Neural cell (in vitro differentiated cells): ENCODE data around the gene TMX4. TPM values are rescaled to one million over a fixed set of nuclear protein-coding genes. Genes with fewer than 3 reads are reported as not detected.

Source experiments
- H2AFZ ChIP-seq: fragments of 200-600, 300-800 bp; sonication (generic), shearing (Covaris generic); 2 replicates; pipeline ENCODE4 v1.6.0; 2014; ENCODE audit warnings: low read depth, mild to moderate bottlenecking, antibody characterized with exemption, low read length, moderate library complexity
- H3F3A ChIP-seq: fragments of 200-600 bp; shearing (Covaris generic); 2 replicates; pipeline ENCODE4 v1.6.1; 2016; ENCODE audit warnings: mild to moderate bottlenecking, moderate library complexity, mixed read lengths, antibody characterized with exemption, low read length; ENCODE audit not compliant: insufficient read depth, poor library complexity, severe bottlenecking
- H3K27ac ChIP-seq: fragments of 200-600, 300-800 bp; sonication (generic), shearing (Covaris generic); 2 replicates; pipeline ENCODE4 v1.5.1; 2014; ENCODE audit warnings: mild to moderate bottlenecking, low read length, moderate library complexity
- H3K27me3 ChIP-seq: fragments of 300-800, 200-600 bp; sonication (generic), shearing (Covaris generic); 2 replicates; pipeline ENCODE4 v1.6.0; 2014; ENCODE audit warnings: mild to moderate bottlenecking, low read depth, low read length, moderate library complexity; ENCODE audit not compliant: insufficient read depth
- H3K36me3 ChIP-seq: fragments of 300-800, 200-600 bp; sonication (generic), shearing (Covaris generic); 2 replicates; pipeline ENCODE4 v1.5.1; 2014; ENCODE audit warnings: mild to moderate bottlenecking, antibody characterized with exemption, low read length, moderate library complexity; ENCODE audit not compliant: insufficient read depth
- H3K4me2 ChIP-seq: fragments of 300-800, 200-600 bp; sonication (generic), shearing (Covaris generic); 2 replicates; pipeline ENCODE4 v1.6.0; 2014; ENCODE audit warnings: mild to moderate bottlenecking, low read length
- H3K4me3 ChIP-seq: fragments of 300-800, 200-600 bp; sonication (generic), shearing (Covaris generic); 2 replicates; pipeline ENCODE4 v1.5.1; 2014; ENCODE audit warnings: mild to moderate bottlenecking, low read length, moderate library complexity
- H3K79me2 ChIP-seq: fragments of 200-600 bp; shearing (Covaris generic); replicated peaks from 2 replicates; pipeline ENCODE4 v1.6.0; 2014; ENCODE audit warnings: mild to moderate bottlenecking, low read length, moderate library complexity; ENCODE audit not compliant: insufficient read depth
- H3K9ac ChIP-seq: fragments of 300-800, 200-600 bp; sonication (generic), shearing (Covaris generic); 2 replicates; pipeline ENCODE4 v1.6.1; 2016; ENCODE audit warnings: mild to moderate bottlenecking, low read length, mixed read lengths
- H3K9me2 ChIP-seq: fragments of 200-600 bp; shearing (Covaris generic); 2 replicates; pipeline ENCODE4 v1.6.1; 2016; ENCODE audit warnings: mild to moderate bottlenecking, low read length, mixed read lengths; ENCODE audit not compliant: insufficient read depth
- H3K9me3 ChIP-seq: fragments of 200-600, 300-800 bp; sonication (generic), shearing (Covaris generic); 2 replicates; pipeline ENCODE4 v1.6.1; 2016; ENCODE audit warnings: mild to moderate bottlenecking, mixed run types, low read length, moderate library complexity, mixed read lengths
- H4K20me1 ChIP-seq: fragments of 200-600 bp; shearing (Covaris generic); 2 replicates; pipeline ENCODE4 v1.6.1; 2016; ENCODE audit warnings: mild to moderate bottlenecking, mixed run types; ENCODE audit not compliant: insufficient read depth
- EP300 ChIP-seq: fragments of 450-650 bp; conservative IDR thresholded peaks from 2 replicates; pipeline ENCODE4 v1.6.1; 2014; ENCODE audit warnings: antibody characterized with exemption, mild to moderate bottlenecking, moderate library complexity; ENCODE audit not compliant: poor library complexity, severe bottlenecking
- EZH2 ChIP-seq: fragments of 200-600, 300-800 bp; shearing (Covaris generic), sonication (generic); IDR thresholded peaks from 2 replicates; pipeline ENCODE4 v1.6.1; 2014; ENCODE audit warnings: antibody characterized with exemption, low read length, borderline replicate concordance, mild to moderate bottlenecking; ENCODE audit not compliant: insufficient read depth, poor library complexity, severe bottlenecking
- MXI1 ChIP-seq: fragments of 450-650 bp; conservative IDR thresholded peaks from 2 replicates; pipeline ENCODE4 v1.6.1; 2014; ENCODE audit warnings: antibody characterized with exemption, mild to moderate bottlenecking; ENCODE audit not compliant: poor library complexity, severe bottlenecking
- POLR2AphosphoS5 ChIP-seq: IDR thresholded peaks from 2 replicates; pipeline ENCODE4 v1.6.1; 2012
- RAD21 ChIP-seq: fragments of 450-650 bp; conservative IDR thresholded peaks from 2 replicates; pipeline ENCODE4 v1.6.1; 2014; ENCODE audit warnings: antibody characterized with exemption, mild to moderate bottlenecking, moderate library complexity
- SMC3 ChIP-seq: fragments of 450-650 bp; conservative IDR thresholded peaks from 2 replicates; pipeline ENCODE4 v1.6.1; 2014; ENCODE audit warnings: antibody characterized with exemption, mild to moderate bottlenecking, moderate library complexity; ENCODE audit not compliant: poor library complexity
- TAF1 ChIP-seq: IDR thresholded peaks from 2 replicates; pipeline ENCODE4 v1.6.1; 2012; ENCODE audit warnings: low read depth
- polyA plus RNA-seq: library from polyadenylated mRNA; depleted of rRNA; stranded (reverse); fragments of >200 nt; gene quantifications from 2 replicates; pipeline ENCODE4 v1.2.3, GENCODE V29; 2014
- TF ChIP-seq, protein P1 (sequence below): fragments of 450-650 bp; IDR thresholded peaks from 2 replicates; pipeline ENCODE4 v1.5.1; 2014; ENCODE audit warnings: antibody characterized with exemption, mild to moderate bottlenecking, moderate library complexity; ENCODE audit not compliant: poor library complexity, severe bottlenecking
- TF ChIP-seq, protein P2 (sequence below): IDR thresholded peaks from 2 replicates; pipeline ENCODE4 v1.6.1; 2012; ENCODE audit warnings: borderline replicate concordance

The TMX4 gene
- polyA plus RNA-seq, 1 donor from 2014 or later, result 41.2 TPM

GRCh38 chr20:8062756-8063155 is 43.2 kb upstream of the TMX4 start:
- H3K9me3 ChIP-seq, result no peaks in the 10 kb centered on the region
- H3K27me3 ChIP-seq, result no peaks in the 10 kb centered on the region
- TF ChIP-seq POLR2AphosphoS5 (no peak), EP300 (no peak), MXI1 (no peak), RAD21 (no peak), SMC3 (no peak), EZH2 (no peak), TAF1 (no peak)
- TF ChIP-seq, protein P1, sequence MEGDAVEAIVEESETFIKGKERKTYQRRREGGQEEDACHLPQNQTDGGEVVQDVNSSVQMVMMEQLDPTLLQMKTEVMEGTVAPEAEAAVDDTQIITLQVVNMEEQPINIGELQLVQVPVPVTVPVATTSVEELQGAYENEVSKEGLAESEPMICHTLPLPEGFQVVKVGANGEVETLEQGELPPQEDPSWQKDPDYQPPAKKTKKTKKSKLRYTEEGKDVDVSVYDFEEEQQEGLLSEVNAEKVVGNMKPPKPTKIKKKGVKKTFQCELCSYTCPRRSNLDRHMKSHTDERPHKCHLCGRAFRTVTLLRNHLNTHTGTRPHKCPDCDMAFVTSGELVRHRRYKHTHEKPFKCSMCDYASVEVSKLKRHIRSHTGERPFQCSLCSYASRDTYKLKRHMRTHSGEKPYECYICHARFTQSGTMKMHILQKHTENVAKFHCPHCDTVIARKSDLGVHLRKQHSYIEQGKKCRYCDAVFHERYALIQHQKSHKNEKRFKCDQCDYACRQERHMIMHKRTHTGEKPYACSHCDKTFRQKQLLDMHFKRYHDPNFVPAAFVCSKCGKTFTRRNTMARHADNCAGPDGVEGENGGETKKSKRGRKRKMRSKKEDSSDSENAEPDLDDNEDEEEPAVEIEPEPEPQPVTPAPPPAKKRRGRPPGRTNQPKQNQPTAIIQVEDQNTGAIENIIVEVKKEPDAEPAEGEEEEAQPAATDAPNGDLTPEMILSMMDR, result no peak
- TF ChIP-seq, protein P2, sequence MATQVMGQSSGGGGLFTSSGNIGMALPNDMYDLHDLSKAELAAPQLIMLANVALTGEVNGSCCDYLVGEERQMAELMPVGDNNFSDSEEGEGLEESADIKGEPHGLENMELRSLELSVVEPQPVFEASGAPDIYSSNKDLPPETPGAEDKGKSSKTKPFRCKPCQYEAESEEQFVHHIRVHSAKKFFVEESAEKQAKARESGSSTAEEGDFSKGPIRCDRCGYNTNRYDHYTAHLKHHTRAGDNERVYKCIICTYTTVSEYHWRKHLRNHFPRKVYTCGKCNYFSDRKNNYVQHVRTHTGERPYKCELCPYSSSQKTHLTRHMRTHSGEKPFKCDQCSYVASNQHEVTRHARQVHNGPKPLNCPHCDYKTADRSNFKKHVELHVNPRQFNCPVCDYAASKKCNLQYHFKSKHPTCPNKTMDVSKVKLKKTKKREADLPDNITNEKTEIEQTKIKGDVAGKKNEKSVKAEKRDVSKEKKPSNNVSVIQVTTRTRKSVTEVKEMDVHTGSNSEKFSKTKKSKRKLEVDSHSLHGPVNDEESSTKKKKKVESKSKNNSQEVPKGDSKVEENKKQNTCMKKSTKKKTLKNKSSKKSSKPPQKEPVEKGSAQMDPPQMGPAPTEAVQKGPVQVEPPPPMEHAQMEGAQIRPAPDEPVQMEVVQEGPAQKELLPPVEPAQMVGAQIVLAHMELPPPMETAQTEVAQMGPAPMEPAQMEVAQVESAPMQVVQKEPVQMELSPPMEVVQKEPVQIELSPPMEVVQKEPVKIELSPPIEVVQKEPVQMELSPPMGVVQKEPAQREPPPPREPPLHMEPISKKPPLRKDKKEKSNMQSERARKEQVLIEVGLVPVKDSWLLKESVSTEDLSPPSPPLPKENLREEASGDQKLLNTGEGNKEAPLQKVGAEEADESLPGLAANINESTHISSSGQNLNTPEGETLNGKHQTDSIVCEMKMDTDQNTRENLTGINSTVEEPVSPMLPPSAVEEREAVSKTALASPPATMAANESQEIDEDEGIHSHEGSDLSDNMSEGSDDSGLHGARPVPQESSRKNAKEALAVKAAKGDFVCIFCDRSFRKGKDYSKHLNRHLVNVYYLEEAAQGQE, result no peak
- no peak overlapping the region for H3K4me3 ChIP-seq
- H3K79me2 ChIP-seq, result no peaks in the 10 kb centered on the region
- no peaks in the 10 kb centered on the region for H3F3A ChIP-seq
- H2AFZ ChIP-seq, result no peak overlapping the region
- H3K9me2 ChIP-seq, result no peaks in the 10 kb centered on the region
- no peak overlapping the region for H3K27ac ChIP-seq
- H3K4me2 ChIP-seq, result no peak overlapping the region
- H3K9ac ChIP-seq, result no peak overlapping the region
- H3K36me3 ChIP-seq, result no peaks in the 10 kb centered on the region
- no peaks in the 10 kb centered on the region for H4K20me1 ChIP-seq

DNA sequence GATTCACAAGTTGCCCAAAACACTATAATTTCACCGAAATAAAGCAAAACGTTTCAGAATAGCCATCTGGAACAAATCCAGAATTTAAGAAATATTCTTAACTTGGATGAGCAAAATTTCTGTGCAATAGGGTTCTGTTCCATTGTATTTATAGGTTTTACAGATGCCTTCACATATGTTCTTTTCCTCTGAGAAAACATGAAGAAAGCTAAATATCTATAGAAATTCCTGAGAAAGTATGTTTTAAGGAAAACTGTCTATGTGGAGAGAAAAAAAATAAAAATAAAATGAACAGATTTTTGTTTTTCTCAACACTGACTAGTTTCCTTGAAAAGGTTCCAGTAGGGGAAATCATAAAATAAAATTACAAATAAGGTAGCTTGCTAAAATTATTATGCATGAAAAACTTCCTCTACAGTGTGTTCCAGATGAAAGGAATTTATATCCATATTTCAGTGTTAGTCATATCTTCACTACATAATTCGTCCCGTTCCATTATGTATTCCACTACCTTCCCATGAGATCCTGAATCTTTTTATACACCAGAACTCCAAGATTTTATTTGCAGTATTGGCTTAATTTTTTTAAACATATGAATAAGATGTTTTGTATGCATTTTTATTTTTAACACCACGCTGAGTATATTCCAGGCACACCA is 42.4 kb upstream of the TMX4 start:
- no peak overlapping the region for H2AFZ ChIP-seq
- TF ChIP-seq MXI1 (no peak), TAF1 (no peak), SMC3 (no peak), POLR2AphosphoS5 (no peak), EP300 (no peak), EZH2 (no peak), RAD21 (no peak)
- TF ChIP-seq, protein P1, result no peak
- TF ChIP-seq, protein P2, result no peak

More for the DNA sequence above, 42.4 kb upstream of the TMX4 start:
- H3K27ac ChIP-seq, result no peak overlapping the region
- H3K27me3 ChIP-seq, result no peaks in the 10 kb centered on the region
- no peaks in the 10 kb centered on the region for H3K36me3 ChIP-seq
- H4K20me1 ChIP-seq, result no peaks in the 10 kb centered on the region
- H3K9ac ChIP-seq, result no peak overlapping the region
- H3K9me2 ChIP-seq, result no peaks in the 10 kb centered on the region
- H3F3A ChIP-seq, result no peaks in the 10 kb centered on the region
- H3K9me3 ChIP-seq, result no peaks in the 10 kb centered on the region
- H3K4me3 ChIP-seq, result no peak overlapping the region
- H3K79me2 ChIP-seq, result no peaks in the 10 kb centered on the region
- H3K4me2 ChIP-seq, result no peak overlapping the region
